HepG2 (cell line): ENCODE measurements around the gene ADARB2. TPM values are rescaled to one million over a fixed set of nuclear protein-coding genes. Genes with fewer than 3 reads are reported as not detected.

ENCODE experiments used
- ATAC-seq: fragments of 200-7000 bp; cut with Tn5 transposase; 3 replicates; pipeline ENCODE4 v1.9.1; 2020; ENCODE audit warnings: mild to moderate bottlenecking, moderate library complexity
- BruUV-seq: library from RNA; stranded (reverse); fragments of 400-500 nt; replicated peaks from 2 replicates; lab custom pipeline; 2021; lab: Mats Ljungman, UMichigan
- CTCF ChIA-PET: fragments of 300-600 bp; formaldehyde crosslinking; extraction: SDS; loops from one replicate; lab custom pipeline; 2021; ENCODE audit warnings: low total read pairs, inconsistent platforms, low intra/inter-chr PET ratio; lab: Yijun Ruan, JAX
- POLR2A ChIA-PET: fragments of 350-600 bp; sonication (Branson Sonifier 250); formaldehyde crosslinking; loops from one replicate; lab custom pipeline; 2020; ENCODE audit warnings: antibody characterized with exemption, inconsistent platforms; lab: Yijun Ruan, JAX
- DNase-seq: peaks from one replicate; pipeline ENCODE4 v3.0.0-alpha.2; 2015; ENCODE audit warnings: low spot score
- FAIRE-seq: peaks from 3 replicates; lab custom pipeline; 2011; peaks lifted over from hg19 to GRCh38; lab: Jason Lieb, UNC
- H2AFZ ChIP-seq: one replicate; pipeline ENCODE4 v1.6.1; 2011; ENCODE audit warnings: low read length, inconsistent platforms
- H3K27ac ChIP-seq: fragments of 300-600 bp; 3 replicates; pipeline ENCODE4 v1.8.0; 2011; ENCODE audit warnings: mixed run types, mild to moderate bottlenecking, mixed read lengths, low read length, inconsistent platforms; ENCODE audit not compliant: insufficient read depth; ENCODE audit errors: extremely low read length
- H3K27me3 ChIP-seq, 2 experiments: fragments of 200-600 bp in 1 of 2; 2 replicates in 1 of 2; 3 replicates in 1 of 2; pipeline versions ENCODE4 v1.6.0 to v1.8.0; 2011; ENCODE audit warnings: low read length in 2 of 2, mild to moderate bottlenecking in 2 of 2, moderate library complexity in 2 of 2, inconsistent platforms in 1 of 2; ENCODE audit not compliant: insufficient read depth in 2 of 2, control insufficient read depth in 1 of 2
- H3K36me3 ChIP-seq, 2 experiments: fragments of 200-600 bp in 1 of 2; replicated peaks in 1 of 2; 2 replicates in 1 of 2; 3 replicates in 1 of 2; pipeline versions ENCODE4 v1.5.1 to v1.8.0; 2011; ENCODE audit warnings: low read length in 2 of 2, inconsistent platforms in 1 of 2; ENCODE audit not compliant: insufficient read depth in 2 of 2, control insufficient read depth in 1 of 2
- H3K4me1 ChIP-seq: 2 replicates; pipeline ENCODE4 v1.5.1; 2012; ENCODE audit warnings: low read length, inconsistent platforms; ENCODE audit not compliant: insufficient read depth
- H3K4me2 ChIP-seq: 2 replicates; pipeline ENCODE4 v1.6.0; 2011; ENCODE audit warnings: low read depth, low read length, inconsistent platforms
- H3K4me3 ChIP-seq, 3 experiments: fragments of 200-600 bp in 1 of 3; sonication (generic), shearing (Covaris generic) in 1 of 3; replicated peaks in 1 of 3; 2 replicates each; pipeline ENCODE4 v1.5.1; 2011 to 2016; ENCODE audit warnings: low read length in 3 of 3, inconsistent platforms in 2 of 3, low read depth in 2 of 3, mild to moderate bottlenecking in 2 of 3, control low read depth in 1 of 3, mixed read lengths in 1 of 3; ENCODE audit not compliant: insufficient read depth in 1 of 3
- H3K79me2 ChIP-seq: one replicate; pipeline ENCODE4 v1.6.1; 2011; ENCODE audit warnings: low read length, inconsistent platforms; ENCODE audit not compliant: insufficient read depth
- H3K9ac ChIP-seq: 2 replicates; pipeline ENCODE4 v1.6.0; 2011; ENCODE audit warnings: mild to moderate bottlenecking, low read depth, low read length, inconsistent platforms; ENCODE audit not compliant: insufficient read depth
- H3K9me3 ChIP-seq: 2 replicates; pipeline ENCODE4 v1.5.1; 2012; ENCODE audit warnings: mild to moderate bottlenecking, low read length
- H4K20me1 ChIP-seq: 2 replicates; pipeline ENCODE4 v1.6.0; 2011; ENCODE audit warnings: inconsistent platforms, mild to moderate bottlenecking, low read length, moderate library complexity; ENCODE audit not compliant: insufficient read depth
- DMTF1 ChIP-seq: sonication (generic); formaldehyde crosslinking; IDR thresholded peaks from 2 replicates; pipeline ENCODE4 v1.4.0; 2020; ENCODE audit warnings: mild to moderate bottlenecking, missing genetic modification reagents
- E2F5 ChIP-seq: sonication (generic); formaldehyde crosslinking; conservative IDR thresholded peaks from 2 replicates; pipeline ENCODE4 v1.4.0; 2020; ENCODE audit warnings: missing genetic modification reagents
- IRF2 ChIP-seq: IDR thresholded peaks from 2 replicates; pipeline ENCODE4 v1.6.1; 2018; ENCODE audit warnings: missing genetic modification reagents, missing compliant biosample characterization
- MXD1 ChIP-seq: sonication (generic); formaldehyde crosslinking; IDR thresholded peaks from 2 replicates; pipeline ENCODE4 v1.4.0; 2020; ENCODE audit warnings: mild to moderate bottlenecking, missing genetic modification reagents
- SNAPC2 ChIP-seq: sonication (generic); formaldehyde crosslinking; IDR thresholded peaks from 2 replicates; pipeline ENCODE4 v1.8.1; 2022; ENCODE audit warnings: mild to moderate bottlenecking, missing genetic modification reagents
- ZNF737 ChIP-seq: sonication (generic); formaldehyde crosslinking; IDR thresholded peaks from 2 replicates; pipeline ENCODE4 v1.5.0; 2020; ENCODE audit warnings: missing genetic modification reagents, mild to moderate bottlenecking, borderline replicate concordance
- WGBS: methylation state at CpG from one replicate; pipeline ENCODE4 v1.1.6; 2017; ENCODE audit warnings: low lambda C conversion rate; 5-methylcytosine and 5-hydroxymethylcytosine counted together
- in situ Hi-C: cut with HindIII; loops from 2 replicates; pipeline ENCODE4 v1.10.0; 2017; ENCODE audit warnings: low pct_unique_long_range_greater_than_20kb; ENCODE audit not compliant: extremely low pct_ligation_motif_present
- intact Hi-C: fragments of 100-400 bp; cut with micrococcal nuclease; formaldehyde crosslinking; loops from one replicate; pipeline ENCODE4 v1.10.0; 2022; ENCODE audit not compliant: unreplicated experiment
- polyA plus RNA-seq, 8 experiments: library from polyadenylated mRNA; depleted of rRNA in 3 of 8; stranded (reverse) in 7 of 8; unstranded in 1 of 8; fragments of >200 nt; fragmentation: Illumina TruSeq in 4 of 8; extraction: Trizol in 4 of 8; gene quantifications; 2 replicates each; pipeline versions ENCODE4 v1.2.1 to v1.2.3, GENCODE V29; 2011 to 2016; ENCODE audit warnings: low read depth in 4 of 8, missing spikeins in 1 of 8, mixed read lengths in 1 of 8; ENCODE audit not compliant: insufficient read depth in 1 of 8
- total RNA-seq, 5 experiments: library from RNA; depleted of rRNA; stranded (reverse); fragments of >200 nt; fragmentation: Illumina TruSeq; extraction: Trizol; gene quantifications; 2 replicates each; pipeline ENCODE4 v1.2.3, GENCODE V29; 2016; ENCODE audit warnings: low read depth in 1 of 5

Gene ADARB2
- total and polyA plus RNA-seq, 2 of the 13 experiments (the other 11 are each of a cell fraction or from before 2014, with no cell fraction given) = not detected

GRCh38 chr10:1214882-1215540 is 522.3 kb downstream of the ADARB2 start:
- no peak for TF ChIP-seq MXD1
- TF ChIP-seq ZNF737 (CRISPR knock-in tag) = no peak
- no peak for TF ChIP-seq SNAPC2 (CRISPR knock-in tag)
- no peak for TF ChIP-seq IRF2 (CRISPR knock-in tag)
- no peak for TF ChIP-seq DMTF1 (CRISPR knock-in tag)
- no peak for TF ChIP-seq E2F5 (CRISPR knock-in tag)
- TF ChIP-seq, all 625 proteins: peak for 0
- in situ Hi-C loops (no loop called here), intact Hi-C loops (no loop called here)
- no peak for FAIRE-seq
- no peaks in the 10 kb centered on the region for H3K9me3 ChIP-seq
- no peaks in the 10 kb centered on the region for H3K79me2 ChIP-seq
- CTCF ChIA-PET = no interaction called here
- no peak overlapping the region for H3K4me3 ChIP-seq
- no peaks in the 10 kb centered on the region for H4K20me1 ChIP-seq
- POLR2A ChIA-PET = no interaction called here
- no peak overlapping the region for H2AFZ ChIP-seq
- H3K36me3 ChIP-seq = no peaks in the 10 kb centered on the region
- no peak for DNase-seq
- H3K27ac ChIP-seq = no peak overlapping the region
- no peak overlapping the region for H3K9ac ChIP-seq
- no peak for ATAC-seq
- H3K27me3 ChIP-seq = peaks cover 14 to 62% of the 10 kb centered on the region in 2 experiments
- 28% methylated on average over 8 of the region's 16 CpGs for WGBS
- no TSS peak for BruUV-seq
- no peak overlapping the region for H3K4me2 ChIP-seq
- no peaks in the 10 kb centered on the region for H3K4me1 ChIP-seq
